ENCODE measurements around the gene TNFRSF6B.
A peak's percentile ranks its signal among the peaks of the same experiment; 100 is the strongest.
"Not testable (repeated sequence)": the region's sequence is repeated elsewhere in the genome, so short reads cannot be mapped to it uniquely, and the experiment has no call there.

Gene TNFRSF6B

GRCh38 chr20:63696628-63697356, at the start of gene TNFRSF6B:
TSS of gene TNFRSF6B (plus strand) at chr20:63696652. CDS start at chr20:63696768, 116 bp downstream.
- DNase-seq = no peak

- no peak for DNase-seq
Observed at GRCh38 chr20:63648190-63648589, 48.3 kb upstream of the TNFRSF6B start.

GRCh38 chr20:63648895-63649589, 47.4 kb upstream of the TNFRSF6B start:
- no peak for DNase-seq

GRCh38 chr20:63650486-63650885, 46.0 kb upstream of the TNFRSF6B start:
- not testable (repeated sequence) for DNase-seq

GRCh38 chr20:63651942-63652191, 44.6 kb upstream of the TNFRSF6B start:
- no peak for DNase-seq

- DNase-seq = peak; percentile 25
Observed at GRCh38 chr20:63652192-63652980, 44.1 kb upstream of the TNFRSF6B start.

- DNase-seq = peak; percentile 62
Observed at GRCh38 chr20:63653041-63653973, 43.1 kb upstream of the TNFRSF6B start, which contains the start of gene STMN3. TSS of gene STMN3 (minus strand) at chr20:63653424. CDS start at chr20:63653345, 79 bp downstream.

- DNase-seq = no peak
Observed at GRCh38 chr20:63653974-63654668, 42.3 kb upstream of the TNFRSF6B start.

GRCh38 chr20:63655249-63655648, 41.2 kb upstream of the TNFRSF6B start:
- DNase-seq = no peak

- no peak for DNase-seq
Observed at GRCh38 chr20:63656451-63656850, 40.0 kb upstream of the TNFRSF6B start.

- no peak for DNase-seq
Observed at GRCh38 chr20:63657260-63657936, 39.1 kb upstream of the TNFRSF6B start.

GRCh38 chr20:63657937-63658748, 38.3 kb upstream of the TNFRSF6B start, which contains the start of gene RTEL1:
TSS of gene RTEL1 (plus strand) at chr20:63658312. CDS start at chr20:63659403, 1,091 bp downstream.
- peak; percentile 86 for DNase-seq

GRCh38 chr20:63658749-63659187, 37.7 kb upstream of the TNFRSF6B start:
- no peak for DNase-seq

- DNase-seq = no peak
Observed at GRCh38 chr20:63659370-63659769, 37.1 kb upstream of the TNFRSF6B start.

- not testable (repeated sequence) for DNase-seq
Observed at GRCh38 chr20:63660174-63660573, 36.3 kb upstream of the TNFRSF6B start.

GRCh38 chr20:63660622-63661021, 35.8 kb upstream of the TNFRSF6B start:
- DNase-seq = no peak

GRCh38 chr20:63661108-63661507, 35.3 kb upstream of the TNFRSF6B start:
- no peak for DNase-seq

- DNase-seq = no peak
Observed at GRCh38 chr20:63661959-63662812, 34.3 kb upstream of the TNFRSF6B start.

GRCh38 chr20:63662813-63663189, 33.7 kb upstream of the TNFRSF6B start:
- no peak for DNase-seq
